HCT116 (cell line): ENCODE results near the gene ATL1. TPM values are rescaled to one million over a fixed set of nuclear protein-coding genes. Genes with fewer than 3 reads are reported as not detected.

Experiments
- ATAC-seq: fragments of 200-7000 bp; cut with Tn5 transposase; 2 replicates; pipeline ENCODE4 v1.9.1; 2020; ENCODE audit warnings: mild to moderate bottlenecking, moderate library complexity
- BruUV-seq: library from RNA; stranded (reverse); fragments of 400-500 nt; replicated peaks from 2 replicates; lab custom pipeline; 2021; lab: Mats Ljungman, UMichigan
- CTCF ChIA-PET: fragments of 300-600 bp; sonication (Branson Sonifier 250); formaldehyde crosslinking; loops from one replicate; lab custom pipeline; 2021; ENCODE audit warnings: antibody characterized with exemption; lab: Charles Lee
- POLR2A ChIA-PET: fragments of 300-600, 350-600 bp; sonication (Branson Sonifier 250); formaldehyde crosslinking; loops from one replicate; lab custom pipeline; 2021; ENCODE audit warnings: antibody characterized with exemption; lab: Charles Lee
- RAD21 ChIA-PET, 2 experiments: fragments of 300-600 bp; sonication (Branson Sonifier 250); formaldehyde crosslinking; loops; one replicate each; lab custom pipeline; 2023; ENCODE audit warnings: low total read pairs in 2 of 2; ENCODE audit not compliant: uncharacterized antibody in 2 of 2, unreplicated experiment in 2 of 2, low non-redundant PET in 1 of 2; lab: Charles Lee
- DNase-seq: peaks from one replicate; pipeline ENCODE4 v3.0.0-alpha.2; 2010; ENCODE audit warnings: low read depth, low spot score
- H2AFZ ChIP-seq: fragments of 200-600 bp; shearing (Covaris generic), sonication (generic); 2 replicates; pipeline ENCODE4 v1.6.1; 2017; ENCODE audit warnings: low read depth, mixed run types, mixed read lengths, antibody characterized with exemption, low read length; ENCODE audit not compliant: poor library complexity, severe bottlenecking
- H3K27ac ChIP-seq: 2 replicates; pipeline ENCODE4 v1.5.1; 2012; ENCODE audit warnings: low read depth, low read length
- H3K27me3 ChIP-seq: fragments of 200-600 bp; sonication (generic); 2 replicates; pipeline ENCODE4 v1.6.1; 2016; ENCODE audit warnings: mixed run types, low read length, mixed read lengths; ENCODE audit not compliant: insufficient read depth
- H3K36me3 ChIP-seq, 2 experiments: fragments of 200-500 bp in 1 of 2; fragments of 200-600 bp in 1 of 2; sonication (Bioruptor generic) in 1 of 2; sonication (generic) in 1 of 2; 2 replicates each; pipeline versions ENCODE4 v1.5.1 to v1.6.1; 2014 to 2016; ENCODE audit warnings: low read length in 2 of 2, inconsistent platforms in 1 of 2, mixed read lengths in 1 of 2, mixed run types in 1 of 2; ENCODE audit not compliant: insufficient read depth in 2 of 2, control insufficient read depth in 1 of 2
- H3K4me1 ChIP-seq, 2 experiments: fragments of 200-600 bp in 1 of 2; sonication (generic) in 1 of 2; 2 replicates each; pipeline versions ENCODE4 v1.5.1 to v1.6.1; 2012 to 2017; ENCODE audit warnings: low read length in 2 of 2, inconsistent platforms in 1 of 2, mild to moderate bottlenecking in 1 of 2, mixed read lengths in 1 of 2, mixed run types in 1 of 2, moderate library complexity in 1 of 2; ENCODE audit not compliant: insufficient read depth in 2 of 2, control insufficient read depth in 1 of 2
- H3K4me2 ChIP-seq: fragments of 200-600 bp; sonication (generic); 2 replicates; pipeline ENCODE4 v1.6.1; 2017; ENCODE audit warnings: mixed run types, low read length, mixed read lengths
- H3K4me3 ChIP-seq, 2 experiments: fragments of 200-600 bp in 1 of 2; sonication (generic) in 1 of 2; replicated peaks in 1 of 2; 2 replicates each; pipeline ENCODE4 v1.5.1; 2011 to 2016; ENCODE audit warnings: low read length in 2 of 2, control low read depth in 1 of 2, low read depth in 1 of 2, mild to moderate bottlenecking in 1 of 2, mixed read lengths in 1 of 2, mixed run types in 1 of 2
- H3K79me2 ChIP-seq: fragments of 200-600 bp; sonication (generic); 2 replicates; pipeline ENCODE4 v1.6.1; 2017; ENCODE audit warnings: mild to moderate bottlenecking, mixed run types, low read length, moderate library complexity, mixed read lengths; ENCODE audit not compliant: insufficient read depth
- H3K9ac ChIP-seq: fragments of 200-600 bp; sonication (generic); 2 replicates; pipeline ENCODE4 v1.6.1; 2016; ENCODE audit warnings: low read length, mixed read lengths
- H3K9me2 ChIP-seq: fragments of 200-600 bp; sonication (generic), shearing (Covaris generic); 2 replicates; pipeline ENCODE4 v1.6.1; 2017; ENCODE audit warnings: mixed run types, mild to moderate bottlenecking, moderate library complexity; ENCODE audit not compliant: insufficient read depth
- H3K9me3 ChIP-seq, 2 experiments: fragments of 200-500 bp in 1 of 2; fragments of 200-600 bp in 1 of 2; sonication (Bioruptor generic) in 1 of 2; sonication (generic) in 1 of 2; 2 replicates each; pipeline ENCODE4 v1.6.1; 2014 to 2017; ENCODE audit warnings: low read length in 2 of 2, mixed read lengths in 2 of 2, inconsistent platforms in 1 of 2, low read depth in 1 of 2, mild to moderate bottlenecking in 1 of 2, mixed run types in 1 of 2, moderate library complexity in 1 of 2; ENCODE audit not compliant: control insufficient read depth in 1 of 2, insufficient read depth in 1 of 2
- H4K20me1 ChIP-seq: fragments of 200-600 bp; sonication (generic), shearing (Covaris generic); 2 replicates; pipeline ENCODE4 v1.6.1; 2017; ENCODE audit warnings: mixed run types, mild to moderate bottlenecking, moderate library complexity; ENCODE audit not compliant: insufficient read depth
- CEBPB ChIP-seq: IDR thresholded peaks from 2 replicates; pipeline ENCODE4 v1.6.1; 2012; ENCODE audit warnings: low read depth
- EGR1 ChIP-seq: IDR thresholded peaks from 2 replicates; pipeline ENCODE4 v1.6.1; 2012; ENCODE audit warnings: low read depth
- EZH2 ChIP-seq: fragments of 200-600 bp; sonication (generic); IDR thresholded peaks from 2 replicates; pipeline ENCODE4 v1.6.1; 2017; ENCODE audit warnings: antibody characterized with exemption, mixed run types
- EZH2phosphoT487 ChIP-seq: fragments of 200-600 bp; IDR thresholded peaks from 2 replicates; pipeline ENCODE4 v1.6.1; 2018; ENCODE audit warnings: antibody characterized with exemption, borderline replicate concordance
- FOSL1 ChIP-seq: IDR thresholded peaks from 2 replicates; pipeline ENCODE4 v1.6.1; 2012; ENCODE audit warnings: low read depth
- POLR2AphosphoS5 ChIP-seq: IDR thresholded peaks from 2 replicates; pipeline ENCODE4 v1.6.1; 2011; ENCODE audit warnings: mild to moderate bottlenecking, low read depth, low read length, moderate library complexity
- RAD21 ChIP-seq: IDR thresholded peaks from 2 replicates; pipeline ENCODE4 v1.6.1; 2012; ENCODE audit warnings: low read depth, mild to moderate bottlenecking
- SIN3A ChIP-seq: IDR thresholded peaks from 2 replicates; pipeline ENCODE4 v1.6.1; 2012; ENCODE audit warnings: low read depth
- ZNF274 ChIP-seq: fragments of 200-500 bp; sonication (Bioruptor generic); IDR thresholded peaks from 2 replicates; pipeline ENCODE4 v1.6.1; 2014; ENCODE audit warnings: mild to moderate bottlenecking, low read depth, low read length, inconsistent platforms
- intact Hi-C: fragments of 100-400 bp; cut with micrococcal nuclease; formaldehyde crosslinking; loops from 2 replicates; pipeline ENCODE4 v1.10.0; 2022
- total RNA-seq: library from RNA; stranded (reverse); gene quantifications from one replicate; pipeline ENCODE4 v1.2.1, GENCODE V29; 2021; ENCODE audit not compliant: unreplicated experiment
- TF ChIP-seq, protein P1 (sequence below), 3 experiments: fragments of 200-600 bp in 1 of 3; sonication (generic) in 1 of 3; IDR thresholded peaks in 2 of 3; conservative IDR thresholded peaks in 1 of 3; 2 replicates each; pipeline ENCODE4 v1.5.1; 2012 to 2017; ENCODE audit warnings: low read depth in 2 of 3, low read length in 2 of 3, antibody characterized with exemption in 1 of 3, borderline replicate concordance in 1 of 3, control low read depth in 1 of 3, mild to moderate bottlenecking in 1 of 3, mixed read lengths in 1 of 3, mixed run types in 1 of 3, moderate library complexity in 1 of 3; ENCODE audit not compliant: insufficient read depth in 1 of 3
- TF ChIP-seq, protein P2 (sequence below): IDR thresholded peaks from 2 replicates; pipeline ENCODE4 v1.6.1; 2012
- TF ChIP-seq, protein P3 (sequence below): IDR thresholded peaks from 2 replicates; pipeline ENCODE4 v1.6.1; 2012; ENCODE audit warnings: low read depth
- TF ChIP-seq, protein P4 (sequence below): IDR thresholded peaks from 2 replicates; pipeline ENCODE4 v1.6.1; 2011; ENCODE audit warnings: mild to moderate bottlenecking, low read length, moderate library complexity; ENCODE audit not compliant: insufficient replicate concordance; ENCODE audit errors: extremely low read depth

Gene ATL1
- total RNA-seq, 1 experiment from 2014 or later = 1.4 TPM

- no peak for DNase-seq
- ChIA-PET POLR2A (no interaction called here), RAD21 (no interaction called here), CTCF (interaction anchor here (1.7 kb wide), 1 partner anchor 205 kb away, joined by 7 read pairs; no protein-coding TSS in a partner anchor)
- BruUV-seq = no TSS peak
- Histone ChIP-seq H3K79me2 (peaks cover 99% of the 10 kb centered on the region), H2AFZ (no peak overlapping the region), H3K4me1 (peaks cover 17 to 35% of the 10 kb centered on the region in 2 experiments), H3K9ac (no peak overlapping the region), H3K4me2 (no peak overlapping the region), H4K20me1 (peaks cover 19% of the 10 kb centered on the region; the same call in 1 of the 2 replicates), H3K27me3 (no peaks in the 10 kb centered on the region), H3K27ac (no peak overlapping the region), H3K36me3 (no peaks in the 10 kb centered on the region), H3K4me3 (no peak overlapping the region), H3K9me3 (no peaks in the 10 kb centered on the region), H3K9me2 (no peaks in the 10 kb centered on the region)
- no peak for ATAC-seq
- TF ChIP-seq RAD21 (no peak), SIN3A (no peak), POLR2AphosphoS5 (no peak), EZH2 (no peak), CEBPB (no peak), EGR1 (no peak), EZH2phosphoT487 (no peak), FOSL1 (no peak), ZNF274 (no peak)
- TF ChIP-seq, protein P1, sequence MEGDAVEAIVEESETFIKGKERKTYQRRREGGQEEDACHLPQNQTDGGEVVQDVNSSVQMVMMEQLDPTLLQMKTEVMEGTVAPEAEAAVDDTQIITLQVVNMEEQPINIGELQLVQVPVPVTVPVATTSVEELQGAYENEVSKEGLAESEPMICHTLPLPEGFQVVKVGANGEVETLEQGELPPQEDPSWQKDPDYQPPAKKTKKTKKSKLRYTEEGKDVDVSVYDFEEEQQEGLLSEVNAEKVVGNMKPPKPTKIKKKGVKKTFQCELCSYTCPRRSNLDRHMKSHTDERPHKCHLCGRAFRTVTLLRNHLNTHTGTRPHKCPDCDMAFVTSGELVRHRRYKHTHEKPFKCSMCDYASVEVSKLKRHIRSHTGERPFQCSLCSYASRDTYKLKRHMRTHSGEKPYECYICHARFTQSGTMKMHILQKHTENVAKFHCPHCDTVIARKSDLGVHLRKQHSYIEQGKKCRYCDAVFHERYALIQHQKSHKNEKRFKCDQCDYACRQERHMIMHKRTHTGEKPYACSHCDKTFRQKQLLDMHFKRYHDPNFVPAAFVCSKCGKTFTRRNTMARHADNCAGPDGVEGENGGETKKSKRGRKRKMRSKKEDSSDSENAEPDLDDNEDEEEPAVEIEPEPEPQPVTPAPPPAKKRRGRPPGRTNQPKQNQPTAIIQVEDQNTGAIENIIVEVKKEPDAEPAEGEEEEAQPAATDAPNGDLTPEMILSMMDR (IDR thresholded peaks at IDR 0.05 in 2 of 3, conservative IDR thresholded peaks at IDR 0.05 in 1 of 3; ENCODE audit: borderline replicate concordance in 1 of 3, insufficient read depth in 1 of 3, low read depth in 2 of 3, low read length in 2 of 3) = no peak
- TF ChIP-seq, protein P2, sequence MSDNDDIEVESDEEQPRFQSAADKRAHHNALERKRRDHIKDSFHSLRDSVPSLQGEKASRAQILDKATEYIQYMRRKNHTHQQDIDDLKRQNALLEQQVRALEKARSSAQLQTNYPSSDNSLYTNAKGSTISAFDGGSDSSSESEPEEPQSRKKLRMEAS = no peak
- TF ChIP-seq, protein P3, sequence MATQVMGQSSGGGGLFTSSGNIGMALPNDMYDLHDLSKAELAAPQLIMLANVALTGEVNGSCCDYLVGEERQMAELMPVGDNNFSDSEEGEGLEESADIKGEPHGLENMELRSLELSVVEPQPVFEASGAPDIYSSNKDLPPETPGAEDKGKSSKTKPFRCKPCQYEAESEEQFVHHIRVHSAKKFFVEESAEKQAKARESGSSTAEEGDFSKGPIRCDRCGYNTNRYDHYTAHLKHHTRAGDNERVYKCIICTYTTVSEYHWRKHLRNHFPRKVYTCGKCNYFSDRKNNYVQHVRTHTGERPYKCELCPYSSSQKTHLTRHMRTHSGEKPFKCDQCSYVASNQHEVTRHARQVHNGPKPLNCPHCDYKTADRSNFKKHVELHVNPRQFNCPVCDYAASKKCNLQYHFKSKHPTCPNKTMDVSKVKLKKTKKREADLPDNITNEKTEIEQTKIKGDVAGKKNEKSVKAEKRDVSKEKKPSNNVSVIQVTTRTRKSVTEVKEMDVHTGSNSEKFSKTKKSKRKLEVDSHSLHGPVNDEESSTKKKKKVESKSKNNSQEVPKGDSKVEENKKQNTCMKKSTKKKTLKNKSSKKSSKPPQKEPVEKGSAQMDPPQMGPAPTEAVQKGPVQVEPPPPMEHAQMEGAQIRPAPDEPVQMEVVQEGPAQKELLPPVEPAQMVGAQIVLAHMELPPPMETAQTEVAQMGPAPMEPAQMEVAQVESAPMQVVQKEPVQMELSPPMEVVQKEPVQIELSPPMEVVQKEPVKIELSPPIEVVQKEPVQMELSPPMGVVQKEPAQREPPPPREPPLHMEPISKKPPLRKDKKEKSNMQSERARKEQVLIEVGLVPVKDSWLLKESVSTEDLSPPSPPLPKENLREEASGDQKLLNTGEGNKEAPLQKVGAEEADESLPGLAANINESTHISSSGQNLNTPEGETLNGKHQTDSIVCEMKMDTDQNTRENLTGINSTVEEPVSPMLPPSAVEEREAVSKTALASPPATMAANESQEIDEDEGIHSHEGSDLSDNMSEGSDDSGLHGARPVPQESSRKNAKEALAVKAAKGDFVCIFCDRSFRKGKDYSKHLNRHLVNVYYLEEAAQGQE = no peak
- TF ChIP-seq, protein P4, sequence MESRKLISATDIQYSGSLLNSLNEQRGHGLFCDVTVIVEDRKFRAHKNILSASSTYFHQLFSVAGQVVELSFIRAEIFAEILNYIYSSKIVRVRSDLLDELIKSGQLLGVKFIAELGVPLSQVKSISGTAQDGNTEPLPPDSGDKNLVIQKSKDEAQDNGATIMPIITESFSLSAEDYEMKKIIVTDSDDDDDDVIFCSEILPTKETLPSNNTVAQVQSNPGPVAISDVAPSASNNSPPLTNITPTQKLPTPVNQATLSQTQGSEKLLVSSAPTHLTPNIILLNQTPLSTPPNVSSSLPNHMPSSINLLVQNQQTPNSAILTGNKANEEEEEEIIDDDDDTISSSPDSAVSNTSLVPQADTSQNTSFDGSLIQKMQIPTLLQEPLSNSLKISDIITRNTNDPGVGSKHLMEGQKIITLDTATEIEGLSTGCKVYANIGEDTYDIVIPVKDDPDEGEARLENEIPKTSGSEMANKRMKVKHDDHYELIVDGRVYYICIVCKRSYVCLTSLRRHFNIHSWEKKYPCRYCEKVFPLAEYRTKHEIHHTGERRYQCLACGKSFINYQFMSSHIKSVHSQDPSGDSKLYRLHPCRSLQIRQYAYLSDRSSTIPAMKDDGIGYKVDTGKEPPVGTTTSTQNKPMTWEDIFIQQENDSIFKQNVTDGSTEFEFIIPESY = no peak
- intact Hi-C loops = no loop called here
Measured at GRCh38 chr14:50523271-50524041, 36.5 kb upstream of the ATL1 start.
